Nephron progenitor cell (in vitro differentiated cells): ENCODE data around the gene KIF9.
"Not testable (repeated sequence)": the region's sequence is repeated elsewhere in the genome, so short reads cannot be mapped to it uniquely, and the experiment has no call there.

Experiments used
- DNase-seq: peaks from one replicate; pipeline ENCODE4 v3.0.0; 2021
- H3K27ac Mint-ChIP-seq: 2 replicates; pipeline ENCODE4 v1.8.0; 2021; ENCODE audit warnings: mild to moderate bottlenecking, moderate library complexity, mixed read lengths
- H3K27me3 Mint-ChIP-seq: 2 replicates; pipeline ENCODE4 v1.8.0; 2021; ENCODE audit warnings: mild to moderate bottlenecking, low read depth, mixed read lengths; ENCODE audit not compliant: poor library complexity
- H3K36me3 Mint-ChIP-seq: 2 replicates; pipeline ENCODE4 v1.8.0; 2021; ENCODE audit warnings: low read depth, mixed read lengths
- H3K4me1 Mint-ChIP-seq: 2 replicates; pipeline ENCODE4 v1.8.0; 2021; ENCODE audit warnings: mixed read lengths
- H3K4me3 Mint-ChIP-seq: 2 replicates; pipeline ENCODE4 v1.8.0; 2021; ENCODE audit warnings: mild to moderate bottlenecking, moderate library complexity, mixed read lengths
- H3K9me3 Mint-ChIP-seq: 2 replicates; pipeline ENCODE4 v1.8.0; 2021; ENCODE audit warnings: mild to moderate bottlenecking, moderate library complexity, mixed read lengths
- CTCF ChIP-seq: fragments of 200-600 bp; sonication (generic); IDR thresholded peaks from 2 replicates; pipeline ENCODE4 v1.5.0; 2021; ENCODE audit warnings: antibody characterized with exemption

KIF9 gene

GRCh38 chr3:47261301-47261700 is 21.3 kb downstream of the KIF9 start:
- no peak overlapping the region for H3K4me3 Mint-ChIP-seq
- DNase-seq = no peak
- TF ChIP-seq CTCF = no peak
- no peaks in the 10 kb centered on the region for H3K4me1 Mint-ChIP-seq
- no peaks in the 10 kb centered on the region for H3K36me3 Mint-ChIP-seq
- H3K9me3 Mint-ChIP-seq = peaks cover 3% of the 10 kb centered on the region
- H3K27me3 Mint-ChIP-seq = peaks cover 12% of the 10 kb centered on the region
- H3K27ac Mint-ChIP-seq = peak overlapping the region; percentile 36

GRCh38 chr3:47260605-47261004 is 22.0 kb downstream of the KIF9 start:
- Mint-ChIP-seq H3K4me3 (no peak overlapping the region), H3K9me3 (peaks cover 3% of the 10 kb centered on the region), H3K36me3 (no peaks in the 10 kb centered on the region), H3K4me1 (no peaks in the 10 kb centered on the region), H3K27me3 (peaks cover 12% of the 10 kb centered on the region), H3K27ac (no peak overlapping the region)
- TF ChIP-seq CTCF = no peak
- no peak for DNase-seq

- Mint-ChIP-seq H3K9me3 (peaks cover 3% of the 10 kb centered on the region), H3K27ac (no peak overlapping the region), H3K4me3 (no peak overlapping the region), H3K4me1 (no peaks in the 10 kb centered on the region), H3K27me3 (peaks cover 8% of the 10 kb centered on the region), H3K36me3 (no peaks in the 10 kb centered on the region)
- no peak for DNase-seq
- no peak for TF ChIP-seq CTCF
Observed at GRCh38 chr3:47259114-47259513, 23.5 kb downstream of the KIF9 start.

GRCh38 chr3:47256331-47256730 is 26.3 kb downstream of the KIF9 start:
- not testable (repeated sequence) for H3K9me3 Mint-ChIP-seq, H3K27ac Mint-ChIP-seq, DNase-seq, H3K36me3 Mint-ChIP-seq, H3K4me3 Mint-ChIP-seq, H3K4me1 Mint-ChIP-seq, H3K27me3 Mint-ChIP-seq

- peaks cover 13% of the 10 kb centered on the region for H3K27me3 Mint-ChIP-seq
- TF ChIP-seq CTCF = no peak
- no peak for DNase-seq
- no peaks in the 10 kb centered on the region for H3K4me1 Mint-ChIP-seq
- peak overlapping the region; percentile 36 for H3K27ac Mint-ChIP-seq
- H3K9me3 Mint-ChIP-seq = peaks cover under 1% of the 10 kb centered on the region
- no peak overlapping the region for H3K4me3 Mint-ChIP-seq
- H3K36me3 Mint-ChIP-seq = no peaks in the 10 kb centered on the region
Observed at GRCh38 chr3:47251689-47252088, 30.9 kb downstream of the KIF9 start.

GRCh38 chr3:47251085-47251484 is 31.5 kb downstream of the KIF9 start:
- not testable (repeated sequence) for H3K9me3 Mint-ChIP-seq, DNase-seq, H3K4me1 Mint-ChIP-seq, H3K27ac Mint-ChIP-seq, H3K4me3 Mint-ChIP-seq, H3K36me3 Mint-ChIP-seq
- peaks cover 13% of the 10 kb centered on the region for H3K27me3 Mint-ChIP-seq

GRCh38 chr3:47250309-47251060 is 32.1 kb downstream of the KIF9 start:
- DNase-seq = peak; percentile 11
- peak; percentile 38 for TF ChIP-seq CTCF
- H3K27ac Mint-ChIP-seq = no peak overlapping the region
- peaks cover 13% of the 10 kb centered on the region for H3K27me3 Mint-ChIP-seq
- no peaks in the 10 kb centered on the region for H3K9me3 Mint-ChIP-seq
- no peaks in the 10 kb centered on the region for H3K36me3 Mint-ChIP-seq
- H3K4me1 Mint-ChIP-seq = no peaks in the 10 kb centered on the region
- no peak overlapping the region for H3K4me3 Mint-ChIP-seq
